ENCODE measurements around the gene TRPV5. TPM values are rescaled to one million over a fixed set of nuclear protein-coding genes. Genes with fewer than 3 reads are reported as not detected.

The TRPV5 gene
- total RNA-seq, 2 donors from 2014 or later = not detected

DNA sequence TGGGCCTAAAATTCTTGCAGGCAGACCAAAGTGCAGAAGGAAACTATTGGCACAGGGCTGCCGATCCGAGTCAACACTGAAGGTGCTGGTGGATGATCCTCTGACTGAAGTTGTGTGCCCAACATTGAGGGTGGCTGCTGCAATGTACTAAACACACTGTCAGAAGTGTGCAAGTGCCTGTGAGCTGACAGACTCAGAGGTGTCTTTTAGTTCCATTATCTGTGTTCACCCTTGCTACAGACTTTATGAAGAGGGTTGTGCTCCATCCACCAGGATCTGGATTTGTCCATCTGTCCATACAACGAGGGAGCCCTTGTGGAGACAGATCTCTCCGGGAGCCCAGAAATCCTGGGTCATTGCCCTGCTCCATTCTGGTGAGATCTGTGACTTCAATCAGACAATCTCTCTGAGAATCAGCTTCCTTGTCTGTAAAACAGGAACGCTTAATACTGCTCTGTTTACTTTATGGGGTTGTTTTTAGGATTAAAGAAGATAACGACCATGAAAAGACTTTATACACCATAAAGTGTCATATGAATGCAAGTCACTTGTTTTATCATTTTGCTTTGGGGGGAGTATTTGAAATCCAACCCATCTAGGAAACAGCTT is 38.5 kb downstream of the TRPV5 start:
- TF ChIP-seq, protein P1, sequence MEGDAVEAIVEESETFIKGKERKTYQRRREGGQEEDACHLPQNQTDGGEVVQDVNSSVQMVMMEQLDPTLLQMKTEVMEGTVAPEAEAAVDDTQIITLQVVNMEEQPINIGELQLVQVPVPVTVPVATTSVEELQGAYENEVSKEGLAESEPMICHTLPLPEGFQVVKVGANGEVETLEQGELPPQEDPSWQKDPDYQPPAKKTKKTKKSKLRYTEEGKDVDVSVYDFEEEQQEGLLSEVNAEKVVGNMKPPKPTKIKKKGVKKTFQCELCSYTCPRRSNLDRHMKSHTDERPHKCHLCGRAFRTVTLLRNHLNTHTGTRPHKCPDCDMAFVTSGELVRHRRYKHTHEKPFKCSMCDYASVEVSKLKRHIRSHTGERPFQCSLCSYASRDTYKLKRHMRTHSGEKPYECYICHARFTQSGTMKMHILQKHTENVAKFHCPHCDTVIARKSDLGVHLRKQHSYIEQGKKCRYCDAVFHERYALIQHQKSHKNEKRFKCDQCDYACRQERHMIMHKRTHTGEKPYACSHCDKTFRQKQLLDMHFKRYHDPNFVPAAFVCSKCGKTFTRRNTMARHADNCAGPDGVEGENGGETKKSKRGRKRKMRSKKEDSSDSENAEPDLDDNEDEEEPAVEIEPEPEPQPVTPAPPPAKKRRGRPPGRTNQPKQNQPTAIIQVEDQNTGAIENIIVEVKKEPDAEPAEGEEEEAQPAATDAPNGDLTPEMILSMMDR (IDR thresholded peaks at IDR 0.05) = no peak
- no peak for TF ChIP-seq POLR2A (IDR thresholded peaks at IDR 0.05)
- no peak overlapping the region for H3K27ac ChIP-seq
- H3K9me3 ChIP-seq = no peaks in the 10 kb centered on the region
- H3K36me3 ChIP-seq (replicated peaks in 1 of 2; ENCODE audit: insufficient read depth in 1 of 2, low read depth in 2 of 2) = no peaks in the 10 kb centered on the region
- intact Hi-C loops (cut with DNase I) = no loop called here
- no peak for ATAC-seq
- 56 to 65% methylated on average over 6 of the region's 6 CpGs for WGBS, 2 donors
- no peak for DNase-seq
- H3K4me1 ChIP-seq = peaks cover 21% of the 10 kb centered on the region
- no peak overlapping the region for H3K4me3 ChIP-seq
- H3K27me3 ChIP-seq = no peaks in the 10 kb centered on the region

DNA sequence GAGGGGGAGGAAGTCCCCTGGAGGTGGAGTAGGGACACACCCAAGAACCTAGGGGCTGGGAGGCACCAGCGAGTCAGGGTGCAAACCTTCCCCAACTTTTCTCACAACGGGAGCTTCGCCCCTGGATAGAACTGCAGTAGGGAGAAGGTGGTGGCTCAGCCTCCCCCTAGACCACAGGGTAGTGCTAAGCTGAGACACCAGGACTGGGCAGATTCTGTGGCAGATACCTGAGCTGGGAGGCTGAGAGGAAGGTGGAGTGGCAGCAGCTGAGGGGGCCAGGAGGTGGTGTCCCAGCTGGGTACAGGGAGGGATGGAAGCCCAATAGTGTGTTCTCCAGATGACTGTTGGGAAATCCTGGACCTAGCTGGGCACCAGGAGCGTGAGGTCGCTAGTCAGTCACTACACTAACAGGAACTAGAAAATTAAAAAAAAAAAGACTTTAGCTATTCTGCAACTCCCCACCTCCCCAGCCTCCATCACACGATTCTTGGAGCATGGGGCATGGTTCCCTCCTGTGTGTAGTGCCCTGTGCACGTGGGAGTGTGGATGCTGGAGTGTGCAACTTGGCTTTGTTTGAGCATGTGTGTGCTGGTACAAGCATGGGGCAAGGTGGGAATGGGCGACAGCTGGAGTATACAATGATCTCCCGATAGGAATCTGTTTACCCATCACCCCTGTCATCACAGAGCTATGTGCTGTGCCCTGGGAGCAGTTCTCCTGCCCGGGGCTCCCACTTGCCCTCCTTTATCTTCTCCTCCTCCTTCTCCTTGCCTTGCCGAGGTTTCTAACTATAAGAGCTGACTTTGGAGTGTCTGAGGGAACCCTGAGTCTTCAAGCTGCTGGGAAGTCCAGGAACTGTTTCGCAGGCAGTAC is 39.2 kb downstream of the TRPV5 start:
- no peaks in the 10 kb centered on the region for H3K36me3 ChIP-seq (replicated peaks in 1 of 2; ENCODE audit: insufficient read depth in 1 of 2, low read depth in 2 of 2)
- ATAC-seq = no peak
- H3K9me3 ChIP-seq = no peaks in the 10 kb centered on the region
- no peak for DNase-seq
- H3K4me3 ChIP-seq = no peak overlapping the region
- no peak overlapping the region for H3K27ac ChIP-seq
- WGBS, 2 donors = 67 to 71% methylated on average over 10 to 12 of the region's 12 CpGs
- intact Hi-C loops (cut with DNase I) = no loop called here
- TF ChIP-seq, protein P1 (IDR thresholded peaks at IDR 0.05) = no peak
- no peak for TF ChIP-seq POLR2A (IDR thresholded peaks at IDR 0.05)
- H3K4me1 ChIP-seq = peaks cover 14% of the 10 kb centered on the region
- no peaks in the 10 kb centered on the region for H3K27me3 ChIP-seq

DNA sequence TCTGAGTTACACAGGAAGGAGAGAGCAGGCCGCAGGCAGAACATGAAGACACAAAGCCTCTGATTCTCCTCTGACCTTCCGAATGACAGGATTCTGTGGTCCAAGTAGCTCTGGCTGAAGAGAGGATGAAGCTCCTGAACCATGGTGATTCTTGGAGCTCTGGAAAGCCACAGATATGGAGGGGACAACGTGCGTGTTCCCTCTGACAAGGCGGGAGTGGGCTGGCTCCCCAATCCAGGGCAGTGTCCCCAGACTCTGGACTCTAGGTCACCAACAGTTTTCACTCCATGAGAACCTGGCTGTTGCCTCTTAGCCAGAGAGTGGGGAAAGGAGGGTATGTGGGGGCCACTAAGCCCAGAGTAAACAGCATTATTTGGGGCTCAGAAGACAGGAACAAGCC is 40.6 kb downstream of the TRPV5 start:
- Histone ChIP-seq H3K36me3 (replicated peaks in 1 of 2; ENCODE audit: insufficient read depth in 1 of 2, low read depth in 2 of 2) (no peaks in the 10 kb centered on the region), H3K27me3 (no peaks in the 10 kb centered on the region), H3K4me1 (no peaks in the 10 kb centered on the region), H3K27ac (no peak overlapping the region), H3K4me3 (no peak overlapping the region), H3K9me3 (no peaks in the 10 kb centered on the region)
- intact Hi-C loops (cut with DNase I) = no loop called here
- WGBS, 2 donors = 81 to 83% methylated on average over 5 of the region's 5 CpGs
- TF ChIP-seq, protein P1 (IDR thresholded peaks at IDR 0.05) = no peak
- no peak for TF ChIP-seq POLR2A (IDR thresholded peaks at IDR 0.05)
- ATAC-seq (no peak), DNase-seq (no peak)

DNA sequence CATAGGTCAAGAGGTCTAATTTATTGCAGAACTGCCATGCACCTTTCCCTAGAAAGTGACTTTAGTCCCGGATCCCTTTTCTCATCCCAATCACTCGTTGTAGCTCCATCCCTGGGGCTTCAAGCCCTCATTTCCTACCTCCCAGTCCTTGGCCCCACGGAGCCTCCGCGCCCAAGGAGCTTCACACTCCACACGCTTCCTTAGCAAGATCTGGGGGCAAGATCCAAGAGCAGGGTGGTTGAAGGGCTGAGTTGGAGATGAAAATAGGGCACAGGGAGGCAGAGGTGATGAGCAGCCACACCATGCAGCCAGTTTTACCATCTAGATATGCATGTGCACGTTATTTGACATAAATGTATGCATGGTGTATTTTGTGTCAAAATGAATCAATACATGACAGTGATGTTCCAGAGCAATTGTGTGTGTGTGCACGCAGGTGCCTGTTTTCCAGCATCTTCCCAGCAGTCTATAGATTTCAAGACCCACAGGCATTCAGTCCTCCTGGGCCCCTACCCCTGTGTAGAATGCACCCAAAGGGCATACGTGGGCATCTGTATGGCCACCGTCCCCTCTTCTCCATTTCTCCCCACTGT is 42.0 kb downstream of the TRPV5 start:
- Histone ChIP-seq H3K4me3 (no peak overlapping the region), H3K27me3 (no peaks in the 10 kb centered on the region), H3K27ac (no peak overlapping the region), H3K36me3 (replicated peaks in 1 of 2; ENCODE audit: insufficient read depth in 1 of 2, low read depth in 2 of 2) (no peaks in the 10 kb centered on the region), H3K9me3 (no peaks in the 10 kb centered on the region), H3K4me1 (no peaks in the 10 kb centered on the region)
- WGBS, 2 donors = 65 to 73% methylated on average over 10 of the region's 10 CpGs
- ATAC-seq (no peak), DNase-seq (no peak)
- intact Hi-C loops (cut with DNase I) = no loop called here
- TF ChIP-seq POLR2A (IDR thresholded peaks at IDR 0.05) = no peak
- TF ChIP-seq, protein P1 (IDR thresholded peaks at IDR 0.05) = no peak

All from body of pancreas (tissue), 4 donors.